HG02973 (cell line): ENCODE results near the gene SSR4.

Experiments
- ATAC-seq: cut with Tn5 transposase; IDR thresholded peaks from one replicate; pipeline ENCODE4 v1.9.1; 2021; ENCODE audit warnings: moderate library complexity; ENCODE audit not compliant: unreplicated experiment

Gene SSR4

GRCh38 chrX:153769158-153769864, 25.2 kb upstream of the SSR4 start:
- ATAC-seq: no peak

- no peak for ATAC-seq
Observed at GRCh38 chrX:153769865-153770600, 24.4 kb upstream of the SSR4 start.

GRCh38 chrX:153770601-153771414, 23.7 kb upstream of the SSR4 start:
- no peak for ATAC-seq

GRCh38 chrX:153771415-153772315, 22.8 kb upstream of the SSR4 start:
- no peak for ATAC-seq

- no peak for ATAC-seq
Observed at GRCh38 chrX:153772316-153773217, 21.9 kb upstream of the SSR4 start.

- no peak for ATAC-seq
Observed at GRCh38 chrX:153773218-153773611, 21.3 kb upstream of the SSR4 start.

- no peak for ATAC-seq
Observed at GRCh38 chrX:153773741-153774575, 20.5 kb upstream of the SSR4 start.

- ATAC-seq: no peak
Observed at GRCh38 chrX:153774576-153775292, 19.7 kb upstream of the SSR4 start.

- ATAC-seq: no peak
Observed at GRCh38 chrX:153775293-153776119, 19.0 kb upstream of the SSR4 start.

GRCh38 chrX:153776120-153776599, 18.3 kb upstream of the SSR4 start:
- no peak for ATAC-seq

- ATAC-seq: no peak
Observed at GRCh38 chrX:153776611-153777045, 17.8 kb upstream of the SSR4 start.

GRCh38 chrX:153777261-153778090, 17.0 kb upstream of the SSR4 start:
- ATAC-seq: no peak

- no peak for ATAC-seq
Observed at GRCh38 chrX:153778181-153778580, 16.3 kb upstream of the SSR4 start.

GRCh38 chrX:153778684-153779101, 15.8 kb upstream of the SSR4 start:
- ATAC-seq: no peak

GRCh38 chrX:153779891-153780677, 14.4 kb upstream of the SSR4 start:
- ATAC-seq: no peak
